H9 (cell line): ENCODE measurements around the gene ASB16. TPM values are rescaled to one million over a fixed set of nuclear protein-coding genes. Genes with fewer than 3 reads are reported as not detected.
A peak's percentile ranks its signal among the peaks of the same experiment; 100 is the strongest.
"Not testable (repeated sequence)": the region's sequence is repeated elsewhere in the genome, so short reads cannot be mapped to it uniquely, and the experiment has no call there.

Source experiments
- DNase-seq: peaks from one replicate; pipeline ENCODE4 v3.0.0-alpha.2; 2017
- H2AFZ ChIP-seq: one replicate; pipeline ENCODE4 v1.6.1; 2013; ENCODE audit warnings: mild to moderate bottlenecking, low read length, control low read depth, moderate library complexity
- H2AK5ac ChIP-seq: 2 replicates; pipeline ENCODE4 v1.6.1; 2013; ENCODE audit warnings: low read length, control low read depth, mixed read lengths; ENCODE audit not compliant: insufficient read length
- H2BK120ac ChIP-seq: one replicate; pipeline ENCODE4 v1.6.1; 2013; ENCODE audit warnings: low read depth, mild to moderate bottlenecking, low read length, control low read depth, inconsistent platforms; ENCODE audit not compliant: poor library complexity, severe bottlenecking
- H2BK12ac ChIP-seq: 2 replicates; pipeline ENCODE4 v1.6.1; 2013; ENCODE audit warnings: low read length, control low read depth, mixed read lengths, low read depth; ENCODE audit not compliant: insufficient read length
- H2BK15ac ChIP-seq: 2 replicates; pipeline ENCODE4 v1.6.1; 2013; ENCODE audit warnings: low read depth, low read length, control low read depth
- H2BK20ac ChIP-seq: one replicate; pipeline ENCODE4 v1.6.1; 2013; ENCODE audit warnings: low read depth, mild to moderate bottlenecking, low read length, control low read depth, inconsistent platforms; ENCODE audit not compliant: poor library complexity, severe bottlenecking
- H2BK5ac ChIP-seq: 2 replicates; pipeline ENCODE4 v1.6.1; 2013; ENCODE audit warnings: low read length, control low read depth, mixed read lengths; ENCODE audit not compliant: insufficient read length
- H3K14ac ChIP-seq: 2 replicates; pipeline ENCODE4 v1.6.1; 2013; ENCODE audit warnings: low read length, control low read depth; ENCODE audit not compliant: insufficient read depth
- H3K18ac ChIP-seq: 2 replicates; pipeline ENCODE4 v1.6.1; 2013; ENCODE audit warnings: low read depth, mild to moderate bottlenecking, mixed read lengths, low read length, control low read depth; ENCODE audit not compliant: insufficient read length
- H3K23ac ChIP-seq: 2 replicates; pipeline ENCODE4 v1.6.1; 2013; ENCODE audit warnings: low read length, control low read depth, mixed read lengths, low read depth; ENCODE audit not compliant: insufficient read length
- H3K23me2 ChIP-seq: 2 replicates; pipeline ENCODE4 v1.6.1; 2013; ENCODE audit warnings: low read depth, mild to moderate bottlenecking, mixed read lengths, low read length, control low read depth; ENCODE audit not compliant: insufficient read length, poor library complexity, severe bottlenecking
- H3K27ac ChIP-seq: 2 replicates; pipeline ENCODE4 v1.5.1; 2013; ENCODE audit warnings: low read length, control low read depth, mixed read lengths, low read depth; ENCODE audit not compliant: insufficient read length
- H3K27me3 ChIP-seq: 2 replicates; pipeline ENCODE4 v1.6.1; 2013; ENCODE audit warnings: low read length, control low read depth, inconsistent platforms; ENCODE audit not compliant: insufficient read depth
- H3K4ac ChIP-seq: 2 replicates; pipeline ENCODE4 v1.6.1; 2013; ENCODE audit warnings: low read depth, mild to moderate bottlenecking, control low read depth, inconsistent platforms, low read length, moderate library complexity
- H3K4me1 ChIP-seq: 2 replicates; pipeline ENCODE4 v1.6.1; 2013; ENCODE audit warnings: low read length, control low read depth, inconsistent platforms; ENCODE audit not compliant: insufficient read depth
- H3K4me2 ChIP-seq: 2 replicates; pipeline ENCODE4 v1.6.1; 2013; ENCODE audit warnings: low read length, control low read depth, mixed read lengths; ENCODE audit not compliant: insufficient read length, insufficient read depth
- H3K56ac ChIP-seq: 2 replicates; pipeline ENCODE4 v1.6.1; 2013; ENCODE audit warnings: low read depth, mild to moderate bottlenecking, mixed read lengths, low read length, control low read depth; ENCODE audit not compliant: insufficient read length
- H3K79me1 ChIP-seq: 2 replicates; pipeline ENCODE4 v1.6.1; 2013; ENCODE audit warnings: low read depth, mild to moderate bottlenecking, moderate library complexity, low read length, control low read depth, inconsistent platforms; ENCODE audit not compliant: insufficient read depth, poor library complexity, severe bottlenecking
- H3K79me2 ChIP-seq: 2 replicates; pipeline ENCODE4 v1.6.1; 2013; ENCODE audit warnings: low read length, control low read depth, inconsistent platforms; ENCODE audit not compliant: insufficient read depth
- H3K9ac ChIP-seq: 2 replicates; pipeline ENCODE4 v1.6.1; 2013; ENCODE audit warnings: low read length, control low read depth, mixed read lengths; ENCODE audit not compliant: insufficient read length; ENCODE audit errors: extremely low read depth
- H3K9me3 ChIP-seq: one replicate; pipeline ENCODE4 v1.6.1; 2013; ENCODE audit warnings: low read depth, low read length, inconsistent platforms; ENCODE audit not compliant: control insufficient read depth
- H3T11ph ChIP-seq: one replicate; pipeline ENCODE4 v1.6.1; 2013; ENCODE audit warnings: mild to moderate bottlenecking, low read length, control low read depth, inconsistent platforms
- H4K20me1 ChIP-seq: one replicate; pipeline ENCODE4 v1.6.1; 2013; ENCODE audit not compliant: control insufficient read depth, insufficient read length, insufficient read depth
- H4K5ac ChIP-seq: 2 replicates; pipeline ENCODE4 v1.6.1; 2013; ENCODE audit warnings: low read depth, mild to moderate bottlenecking, mixed read lengths, low read length, control low read depth; ENCODE audit not compliant: insufficient read length
- H4K8ac ChIP-seq: replicated peaks from 2 replicates; pipeline ENCODE4 v1.6.1; 2013; ENCODE audit warnings: low read length, control low read depth, mixed read lengths, low read depth; ENCODE audit not compliant: insufficient read length
- H4K91ac ChIP-seq: 2 replicates; pipeline ENCODE4 v1.6.1; 2013; ENCODE audit warnings: low read depth, mild to moderate bottlenecking, moderate library complexity, mixed read lengths, low read length, control low read depth; ENCODE audit not compliant: insufficient read length
- H3K27ac Mint-ChIP-seq, 3 experiments: 2 replicates in 2 of 3; 3 replicates in 1 of 3; pipeline ENCODE4 v1.8.0; 2020 to 2021; ENCODE audit warnings: mixed read lengths in 3 of 3, mild to moderate bottlenecking in 1 of 3, moderate library complexity in 1 of 3
- H3K27me3 Mint-ChIP-seq: 2 replicates; pipeline ENCODE4 v1.8.0; 2021; ENCODE audit warnings: low read depth, mild to moderate bottlenecking, moderate library complexity, mixed read lengths
- H3K36me3 Mint-ChIP-seq, 3 experiments: 2 replicates in 2 of 3; 3 replicates in 1 of 3; pipeline ENCODE4 v1.8.0; 2020 to 2021; ENCODE audit warnings: low read depth in 3 of 3, mixed read lengths in 3 of 3; ENCODE audit not compliant: insufficient read depth in 1 of 3
- H3K4me1 Mint-ChIP-seq, 2 experiments: 2 replicates each; pipeline ENCODE4 v1.8.0; 2020; ENCODE audit warnings: mixed read lengths in 2 of 2
- H3K4me3 Mint-ChIP-seq, 2 experiments: 2 replicates in 1 of 2; 3 replicates in 1 of 2; pipeline ENCODE4 v1.8.0; 2020 to 2021; ENCODE audit warnings: mild to moderate bottlenecking in 2 of 2, mixed read lengths in 2 of 2, moderate library complexity in 1 of 2
- H3K9me3 Mint-ChIP-seq, 2 experiments: 2 replicates in 1 of 2; 3 replicates in 1 of 2; pipeline ENCODE4 v1.8.0; 2020; ENCODE audit warnings: mild to moderate bottlenecking in 2 of 2, mixed read lengths in 2 of 2, moderate library complexity in 1 of 2
- CTCF ChIP-seq: fragments of 200-600 bp; sonication (generic); conservative IDR thresholded peaks from 3 replicates; pipeline ENCODE4 v1.8.0; 2021; ENCODE audit warnings: antibody characterized with exemption, mild to moderate bottlenecking
- WGBS: extraction: QIAGEN DNeasy Blood & Tissue Kit; methylation state at CpG from one replicate; pipeline ENCODE4 v1.1.7; 2013; ENCODE audit warnings: missing lambda C conversion rate, low lambda C conversion rate, mixed read lengths; ENCODE audit not compliant: insufficient read length; ENCODE audit errors: extremely low coverage; 5-methylcytosine and 5-hydroxymethylcytosine counted together
- total RNA-seq: library from RNA; stranded (reverse); gene quantifications from 2 replicates; pipeline ENCODE4 v1.2.1, GENCODE V29; 2021

ASB16 gene
- total RNA-seq, 1 experiment from 2014 or later: 0.90 TPM

DNA sequence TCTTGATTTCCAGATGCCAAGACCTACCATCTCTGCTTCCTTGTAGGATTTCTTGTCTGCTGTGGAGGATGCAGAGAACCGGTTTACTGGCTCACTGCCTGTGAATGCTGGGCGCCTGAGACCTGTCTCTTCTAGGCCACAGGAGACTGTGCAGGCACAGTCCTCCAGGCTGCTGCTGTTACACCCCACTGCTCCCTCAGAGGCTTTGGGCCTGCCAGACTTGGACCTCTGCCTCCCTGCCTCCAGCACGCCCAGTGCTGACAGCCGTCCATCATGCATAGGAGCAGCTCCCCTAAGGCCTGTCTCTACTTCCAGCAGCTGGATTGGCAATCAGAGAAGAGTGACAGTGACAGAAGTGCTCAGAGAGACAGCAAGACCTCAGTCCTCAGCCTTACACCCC lies 22.7 kb upstream of the ASB16 start:
- H3K4me2 ChIP-seq: no peak overlapping the region
- no peaks in the 10 kb centered on the region for H3K4me1 ChIP-seq
- H3K4me1 Mint-ChIP-seq: peaks cover under 1 to 1% of the 10 kb centered on the region in 2 experiments; a peak in 1 of 4 replicates
- no peak overlapping the region for H2BK15ac ChIP-seq
- no peak overlapping the region for H3K9ac ChIP-seq
- peaks cover 36 to 74% (median 68%) of the 10 kb centered on the region in 3 experiments for H3K36me3 Mint-ChIP-seq
- no peak overlapping the region for H3K14ac ChIP-seq
- H3K79me1 ChIP-seq: peaks cover 8% of the 10 kb centered on the region
- H2BK20ac ChIP-seq: no peak overlapping the region
- H3K23me2 ChIP-seq: no peaks in the 10 kb centered on the region
- H3K27ac Mint-ChIP-seq: no peak overlapping the region
- no CpG with 5 or more reads among the region's 4 CpGs for WGBS
- H3K79me2 ChIP-seq: peaks cover 3% of the 10 kb centered on the region; the same call in 1 of the 2 replicates
- H3K4me3 Mint-ChIP-seq: no peak overlapping the region
- H4K91ac ChIP-seq: no peak overlapping the region
- H3T11ph ChIP-seq: no peak overlapping the region
- H2AFZ ChIP-seq: no peak overlapping the region
- H2AK5ac ChIP-seq: no peak overlapping the region
- H3K56ac ChIP-seq: no peak overlapping the region
- no peak overlapping the region for H3K27ac ChIP-seq
- no peaks in the 10 kb centered on the region for H3K9me3 ChIP-seq
- no peak for DNase-seq
- no peaks in the 10 kb centered on the region for H3K27me3 Mint-ChIP-seq
- no peaks in the 10 kb centered on the region for H3K9me3 Mint-ChIP-seq
- no peak overlapping the region for H4K5ac ChIP-seq
- no peak overlapping the region for H2BK5ac ChIP-seq
- H3K23ac ChIP-seq: no peak overlapping the region
- no peaks in the 10 kb centered on the region for H4K20me1 ChIP-seq
- no peak for TF ChIP-seq CTCF
- no peak overlapping the region for H3K4ac ChIP-seq
- H4K8ac ChIP-seq: no peak overlapping the region
- no peak overlapping the region for H2BK12ac ChIP-seq
- H2BK120ac ChIP-seq: no peak overlapping the region
- no peak overlapping the region for H3K18ac ChIP-seq
- H3K27me3 ChIP-seq: no peaks in the 10 kb centered on the region

- not testable (repeated sequence) for H3K27ac ChIP-seq, H2BK120ac ChIP-seq, H3K79me2 ChIP-seq, H2AFZ ChIP-seq, H3T11ph ChIP-seq, H4K8ac ChIP-seq, H2BK5ac ChIP-seq, H3K9ac ChIP-seq, H3K4me1 ChIP-seq, H2BK20ac ChIP-seq, H2BK12ac ChIP-seq, H3K27me3 Mint-ChIP-seq, H4K20me1 ChIP-seq, H2BK15ac ChIP-seq, H3K56ac ChIP-seq, H3K27me3 ChIP-seq, H3K4me2 ChIP-seq, H3K79me1 ChIP-seq, DNase-seq, H3K23me2 ChIP-seq, H3K9me3 ChIP-seq, H3K18ac ChIP-seq, H3K9me3 Mint-ChIP-seq, H2AK5ac ChIP-seq, H3K4ac ChIP-seq, H4K5ac ChIP-seq, H3K23ac ChIP-seq, H3K4me3 Mint-ChIP-seq, H3K4me1 Mint-ChIP-seq, H4K91ac ChIP-seq, H3K14ac ChIP-seq
- peak overlapping the region in 1 of 3 experiments; percentile 64; a peak in 1 of 7 replicates for H3K27ac Mint-ChIP-seq
- WGBS: no CpG with 5 or more reads among the region's 3 CpGs
- peaks cover 38 to 80% (median 76%) of the 10 kb centered on the region in 3 experiments for H3K36me3 Mint-ChIP-seq
Observed at GRCh38 chr17:44149066-44149465, 21.4 kb upstream of the ASB16 start.
